GM19463 (cell line): Measurements from ENCODE around the gene EMC7.
"Not testable (repeated sequence)": the region's sequence is repeated elsewhere in the genome, so short reads cannot be mapped to it uniquely, and the experiment has no call there.

Experiments
- ATAC-seq: cut with Tn5 transposase; IDR thresholded peaks from one replicate; pipeline ENCODE4 v1.9.1; 2021; ENCODE audit warnings: mild to moderate bottlenecking, moderate library complexity; ENCODE audit not compliant: unreplicated experiment

Gene EMC7

DNA sequence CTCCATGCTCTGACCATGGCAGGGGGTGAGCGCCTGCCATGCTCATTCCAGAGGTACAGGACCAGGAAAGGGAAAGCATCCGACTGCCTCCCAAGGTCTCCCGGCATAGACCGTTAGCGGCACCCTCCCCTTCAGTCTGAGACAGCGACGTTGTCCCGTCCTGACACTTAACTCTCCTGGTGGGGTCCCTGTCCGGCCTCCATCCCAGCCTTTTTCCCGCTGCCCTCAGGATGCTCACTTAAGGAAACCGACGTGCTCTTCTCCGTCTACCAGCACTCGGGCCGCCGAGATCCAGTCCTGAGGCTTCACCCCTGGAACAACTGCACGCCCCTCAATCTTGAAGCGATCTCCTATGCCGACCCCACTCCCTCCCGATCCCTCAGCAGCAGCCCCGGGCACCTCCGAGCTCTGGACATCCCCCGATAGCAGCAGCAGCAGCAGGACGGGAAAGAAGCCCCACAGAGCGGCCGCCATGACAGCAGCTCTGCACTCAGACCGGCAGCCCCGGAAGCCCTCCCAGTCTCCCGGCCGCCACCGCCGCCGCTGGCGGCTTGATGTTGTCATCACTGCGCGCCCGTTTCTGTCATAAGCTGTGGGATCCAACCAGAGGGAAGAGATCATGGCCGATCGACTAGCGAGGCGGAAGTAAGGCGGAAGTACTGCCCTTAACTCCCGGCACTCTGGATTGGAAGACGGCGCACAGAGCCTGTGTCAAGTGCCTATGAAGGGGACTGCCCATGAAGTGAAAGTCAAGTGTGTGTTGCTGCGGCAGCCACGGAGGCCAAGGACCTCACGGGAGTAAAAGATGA is at the start of gene EMC7, which contains the start of gene PGBD4:
Gene EMC7 (minus strand): TSS at position 497 of the 809 bp plus-strand sequence. CDS start 23 bp downstream, at position 474.
Gene PGBD4 (plus strand): TSS at position 718 of the 809 bp plus-strand sequence. CDS start 449 bp downstream, outside the sequence.
- ATAC-seq = peak; percentile 100

GRCh38 chr15:34147371-34148140 is 45.9 kb upstream of the EMC7 start:
- no peak for ATAC-seq

DNA sequence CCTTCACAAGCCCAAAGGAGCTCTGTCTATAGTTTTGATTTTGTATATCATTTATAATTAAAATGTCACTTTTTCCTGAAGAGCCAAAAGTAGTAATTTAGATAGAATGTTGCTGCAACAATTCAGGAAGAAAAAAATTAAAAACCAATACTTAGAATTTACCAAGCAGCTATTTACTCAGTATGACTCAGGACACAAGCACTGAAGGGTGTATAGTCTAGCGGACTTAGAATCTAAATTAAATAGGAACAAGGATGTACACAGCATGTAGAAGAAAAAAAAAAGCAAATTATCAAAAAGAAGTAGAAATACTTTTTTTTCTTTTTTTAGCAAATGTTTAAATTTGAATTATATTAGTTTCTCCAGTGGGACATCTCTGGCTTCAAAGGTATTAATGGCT is 31.8 kb upstream of the EMC7 start:
- ATAC-seq = no peak

DNA sequence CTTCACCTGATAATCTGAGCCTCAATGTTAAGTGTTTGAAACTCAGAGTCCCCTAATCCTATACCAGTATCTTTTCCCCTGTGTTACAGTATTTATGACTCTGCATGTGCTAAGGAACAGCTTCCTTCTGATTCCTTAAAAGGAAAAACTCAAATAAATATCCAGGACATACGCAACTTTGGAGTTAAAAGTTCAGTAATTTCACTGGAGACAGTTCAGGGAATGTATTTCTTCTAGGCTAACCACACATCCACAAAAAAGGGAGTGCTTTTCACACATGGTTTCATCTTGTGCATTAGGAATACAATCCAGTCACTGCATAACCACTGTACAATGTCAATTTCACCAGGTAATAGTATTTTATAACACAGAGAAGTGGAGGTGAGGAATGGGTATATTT is 31.2 kb upstream of the EMC7 start:
- ATAC-seq = no peak

DNA sequence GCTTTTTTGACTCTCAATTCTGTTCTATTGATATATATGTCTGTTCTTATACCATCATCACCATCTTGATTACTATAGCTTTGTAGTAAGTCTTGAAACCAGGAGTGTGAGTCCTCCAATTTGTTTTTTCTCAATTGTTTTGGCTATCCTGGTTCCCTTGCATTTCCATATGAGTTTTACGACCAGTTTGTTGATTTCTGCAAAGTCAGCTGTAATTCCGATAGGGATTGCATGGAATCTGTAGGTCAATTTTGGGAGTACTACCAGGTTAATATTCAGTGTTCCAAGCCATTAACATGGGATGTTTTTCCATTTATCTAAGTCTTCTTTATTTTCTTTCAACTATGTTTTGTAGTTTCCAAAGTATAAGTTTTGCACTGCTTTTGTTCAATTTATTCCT is 27.2 kb upstream of the EMC7 start:
- ATAC-seq = no peak

GRCh38 chr15:34126522-34126921 is 24.9 kb upstream of the EMC7 start:
- no peak for ATAC-seq

- no peak for ATAC-seq
These were observed 24.3 kb upstream of the EMC7 start for GRCh38 chr15:34125945-34126344.

DNA sequence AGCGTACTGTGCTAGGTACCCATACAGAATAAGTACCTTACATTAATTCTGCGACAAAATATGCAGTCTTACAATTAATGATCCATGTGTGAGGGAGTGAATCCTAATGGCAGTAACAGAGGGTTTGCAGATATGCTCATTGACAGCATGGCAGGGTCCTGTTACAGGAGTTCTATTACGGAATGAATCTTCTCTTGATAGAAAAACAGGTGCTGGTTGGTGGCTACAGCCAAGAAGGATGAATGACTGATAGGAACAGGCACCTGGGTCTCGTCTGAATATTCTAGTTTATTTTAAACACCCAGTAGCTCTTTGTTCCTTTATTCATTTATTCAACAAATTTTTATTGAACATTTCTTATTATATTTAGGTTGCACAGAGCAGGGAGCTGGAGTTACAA is 23.0 kb upstream of the EMC7 start:
- ATAC-seq = no peak

DNA sequence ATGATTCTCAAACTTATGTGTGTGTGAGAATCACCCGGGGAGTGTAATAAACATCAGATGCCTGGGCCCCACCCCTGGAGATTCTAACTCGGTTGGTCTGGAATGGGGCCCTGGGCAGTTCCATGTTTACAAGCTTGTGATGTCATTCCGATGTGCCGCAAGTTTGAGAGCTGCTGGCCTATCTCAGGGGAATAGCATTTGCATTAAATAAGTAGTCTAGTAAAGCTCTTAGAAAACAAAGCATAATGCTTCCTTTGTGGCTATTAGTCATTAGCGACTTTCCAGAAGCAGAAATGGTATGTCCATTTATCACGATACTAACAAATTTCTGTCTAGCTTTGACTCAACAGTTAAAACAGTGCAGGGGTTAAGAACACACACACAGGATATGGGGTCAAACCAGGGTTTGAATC is 21.1 kb upstream of the EMC7 start:
- ATAC-seq = no peak

DNA sequence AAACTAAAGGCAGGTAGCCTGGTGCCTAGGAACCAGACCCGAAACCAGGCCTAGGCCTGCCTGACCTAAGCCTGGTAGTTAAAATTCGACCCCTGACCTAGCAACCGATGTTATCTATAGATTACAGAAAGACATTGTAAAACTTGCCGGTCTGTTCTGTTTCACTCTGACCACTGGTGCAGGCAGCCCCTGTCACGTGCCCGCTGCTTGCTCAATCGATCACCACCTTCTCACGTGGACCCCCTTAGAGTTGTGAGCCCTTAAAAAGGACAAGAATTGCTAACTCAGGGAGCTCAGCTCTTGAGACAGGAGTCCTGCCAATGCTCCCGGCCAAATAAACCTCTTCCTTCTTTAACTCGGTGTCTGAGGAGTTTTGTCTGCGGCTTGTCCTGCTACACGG is 20.1 kb upstream of the EMC7 start:
- ATAC-seq = not testable (repeated sequence)

DNA sequence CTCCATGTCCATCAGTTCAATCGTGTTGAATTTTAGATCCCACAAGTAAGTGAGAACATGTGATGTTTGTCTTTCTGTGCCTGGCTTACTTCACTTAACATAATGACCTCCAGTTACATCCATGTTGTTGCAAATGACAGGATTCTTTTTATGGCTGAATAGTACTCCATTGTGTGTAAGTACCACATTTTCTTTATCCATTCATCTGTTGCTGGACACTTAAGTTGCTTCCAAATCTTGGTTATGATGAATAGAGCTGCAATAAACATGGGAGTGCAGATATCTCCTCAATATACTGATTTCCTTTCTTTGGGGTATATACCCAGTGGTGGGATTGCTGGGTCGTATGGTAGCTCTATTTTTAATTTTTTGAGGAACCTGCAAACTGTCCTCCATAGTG is 18.8 kb upstream of the EMC7 start:
- ATAC-seq = not testable (repeated sequence)

DNA sequence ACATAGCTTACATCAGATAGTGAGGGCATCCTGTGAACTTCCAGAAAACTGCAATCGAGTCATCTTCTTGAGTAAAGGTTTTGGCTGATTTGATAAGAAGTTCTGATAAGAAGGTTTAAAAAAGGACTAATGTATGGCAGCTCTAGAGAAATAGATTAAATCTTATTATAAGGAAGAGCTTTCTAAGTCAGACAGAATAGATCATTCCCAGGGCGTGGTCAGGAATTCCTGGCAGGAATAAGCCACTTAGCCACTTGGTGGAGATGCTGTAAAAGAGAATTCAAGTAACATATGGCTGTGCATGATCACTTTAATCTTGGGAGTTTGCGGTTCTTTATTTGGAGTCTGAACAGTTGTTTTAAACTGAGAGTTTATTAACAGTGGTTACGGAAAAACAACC is 17.6 kb upstream of the EMC7 start:
- no peak for ATAC-seq

GRCh38 chr15:34116620-34117019 is 15.0 kb upstream of the EMC7 start:
- no peak for ATAC-seq

DNA sequence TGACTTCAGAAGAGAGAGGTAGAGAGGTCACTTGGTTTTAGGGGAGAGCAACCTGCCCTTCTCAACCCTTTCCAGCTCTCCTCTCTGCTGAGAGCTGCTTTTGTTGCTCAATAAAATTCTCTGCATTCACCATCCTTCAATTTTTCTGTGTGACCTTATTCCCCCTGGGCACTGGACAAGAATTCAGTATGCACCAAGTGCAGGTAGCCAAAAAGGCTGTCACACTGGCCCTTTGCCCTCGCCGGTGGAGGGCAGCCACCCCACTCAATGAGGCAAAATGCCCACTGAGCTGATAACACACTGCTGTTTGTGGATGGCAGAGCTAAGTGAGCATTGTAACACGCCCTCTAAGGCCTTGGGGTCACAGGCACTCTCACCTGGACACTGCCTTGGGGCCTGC is 13.1 kb upstream of the EMC7 start:
- no peak for ATAC-seq

DNA sequence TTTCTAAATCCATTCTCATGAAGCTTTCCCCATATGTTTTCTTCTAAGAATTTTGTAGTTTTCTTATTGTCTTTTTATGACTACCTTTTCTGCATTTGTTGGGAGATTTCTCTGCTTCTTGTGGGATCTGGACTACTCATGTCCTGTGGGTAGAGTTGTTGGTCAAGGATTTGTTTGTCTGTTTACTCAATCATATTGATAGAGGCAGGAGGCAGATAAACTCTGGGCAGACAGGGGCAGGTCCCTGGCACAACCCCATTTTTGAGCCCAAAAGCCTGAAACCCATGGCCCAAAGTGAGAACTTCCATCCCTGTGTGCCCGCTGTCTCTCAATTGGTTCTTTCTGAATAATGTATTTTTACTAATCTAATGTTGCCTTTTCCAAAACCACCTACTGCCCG is 12.6 kb upstream of the EMC7 start:
- no peak for ATAC-seq

GRCh38 chr15:34111488-34111887 is 9.8 kb upstream of the EMC7 start:
- no peak for ATAC-seq

- ATAC-seq = no peak
These were observed 8.4 kb upstream of the EMC7 start for GRCh38 chr15:34109797-34110663.

- no peak for ATAC-seq
These were observed 5.7 kb upstream of the EMC7 start for GRCh38 chr15:34107315-34107714.

- ATAC-seq = no peak
These were observed 4.8 kb upstream of the EMC7 start for GRCh38 chr15:34106423-34106822.

DNA sequence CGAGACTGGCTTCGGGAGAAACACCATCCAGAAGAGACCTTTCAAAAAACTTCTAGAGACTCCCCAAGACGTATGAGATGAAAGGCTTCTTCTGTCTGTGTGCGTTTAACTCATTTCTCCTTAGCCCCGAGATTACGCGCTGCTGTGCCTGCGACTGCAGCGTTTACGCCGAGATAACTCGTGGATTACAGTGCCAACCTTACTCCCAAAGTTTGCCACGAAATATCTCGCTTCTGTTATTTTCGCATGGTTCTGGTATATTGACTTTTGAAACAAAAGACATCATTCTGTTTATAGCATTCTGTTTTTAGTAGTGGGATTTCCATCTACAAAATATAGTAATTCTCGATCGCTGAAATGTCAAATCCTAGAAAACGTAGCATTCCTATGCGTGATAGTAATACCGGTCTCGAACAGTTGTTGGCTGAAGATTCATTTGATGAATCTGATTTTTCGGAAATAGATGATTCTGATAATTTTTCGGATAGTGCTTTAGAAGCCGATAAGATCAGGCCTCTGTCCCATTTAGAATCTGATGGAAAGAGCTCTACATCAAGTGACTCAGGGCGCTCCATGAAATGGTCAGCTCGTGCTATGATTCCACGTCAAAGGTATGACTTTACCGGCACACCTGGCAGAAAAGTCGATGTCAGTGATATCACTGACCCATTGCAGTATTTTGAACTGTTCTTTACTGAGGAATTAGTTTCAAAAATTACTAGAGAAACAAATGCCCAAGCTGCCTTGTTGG is 688 bp upstream of the EMC7 start:
- no peak for ATAC-seq
